Measurements from ENCODE around the gene NINJ2. TPM values are rescaled to one million over a fixed set of nuclear protein-coding genes. Genes with fewer than 3 reads are reported as not detected.

NINJ2 gene
- total RNA-seq, 1 experiment from 2014 or later = 0.24 TPM

DNA sequence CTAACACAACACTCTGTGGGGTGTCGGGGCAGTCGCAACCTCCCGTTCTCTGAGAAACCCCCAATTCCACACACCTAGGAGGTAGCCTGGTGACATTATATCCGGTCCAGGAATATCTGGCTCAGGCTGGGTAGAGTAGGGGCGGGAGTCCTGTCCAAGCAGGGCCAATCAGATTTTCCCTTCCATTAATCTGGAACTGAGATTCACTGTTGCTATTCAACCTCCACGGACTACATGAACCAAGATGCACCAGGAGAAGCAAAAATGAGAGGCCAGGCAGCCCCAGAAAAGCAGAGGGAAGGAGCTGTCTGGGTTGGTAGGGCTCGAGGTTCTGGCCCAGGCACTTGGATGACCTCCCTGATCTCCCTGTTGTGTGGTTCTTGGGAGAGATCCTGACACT is 51.0 kb downstream of the NINJ2 start:
- Histone ChIP-seq H3T11ph (ENCODE audit: low read length) (no peak overlapping the region), H3K56ac (ENCODE audit: insufficient read length, low read depth, low read length) (peak overlapping the region; percentile 22), H3K4me2 (ENCODE audit: insufficient read depth, insufficient read length, low read length) (no peak overlapping the region), H3K9me3 (ENCODE audit: control insufficient read depth, low read depth, low read length) (no peaks in the 10 kb centered on the region), H4K20me1 (ENCODE audit: control insufficient read depth, insufficient read depth, insufficient read length) (no peaks in the 10 kb centered on the region), H4K5ac (ENCODE audit: insufficient read length, low read depth, low read length) (no peak overlapping the region), H2BK20ac (ENCODE audit: low read depth, low read length, poor library complexity, severe bottlenecking) (no peak overlapping the region), H2BK12ac (ENCODE audit: insufficient read length, low read depth, low read length) (no peak overlapping the region), H3K27me3 (ENCODE audit: insufficient read depth, low read length) (no peaks in the 10 kb centered on the region), H3K23ac (ENCODE audit: insufficient read length, low read depth, low read length) (no peak overlapping the region), H2BK5ac (ENCODE audit: insufficient read length, low read length) (no peak overlapping the region), H3K79me1 (ENCODE audit: insufficient read depth, low read depth, low read length, poor library complexity, severe bottlenecking) (no peaks in the 10 kb centered on the region), H2AFZ (ENCODE audit: low read length) (no peak overlapping the region), H3K9ac (ENCODE audit: extremely low read depth, insufficient read length, low read length) (no peak overlapping the region), H3K79me2 (ENCODE audit: insufficient read depth, low read length) (no peaks in the 10 kb centered on the region), H2AK5ac (ENCODE audit: insufficient read length, low read length) (no peak overlapping the region), H2BK120ac (ENCODE audit: low read depth, low read length, poor library complexity, severe bottlenecking) (no peak overlapping the region), H3K27ac (ENCODE audit: insufficient read length, low read depth, low read length) (no peak overlapping the region), H4K8ac (replicated peaks; ENCODE audit: insufficient read length, low read depth, low read length) (no peak overlapping the region), H3K14ac (ENCODE audit: insufficient read depth, low read length) (no peak overlapping the region), H3K18ac (ENCODE audit: insufficient read length, low read depth, low read length) (no peak overlapping the region), H3K4me1 (ENCODE audit: insufficient read depth, low read length) (no peaks in the 10 kb centered on the region), H2BK15ac (ENCODE audit: low read depth, low read length) (no peak overlapping the region), H3K23me2 (ENCODE audit: insufficient read length, low read depth, low read length, poor library complexity, severe bottlenecking) (no peaks in the 10 kb centered on the region), H3K4ac (ENCODE audit: low read depth, low read length) (no peak overlapping the region), H4K91ac (ENCODE audit: insufficient read length, low read depth, low read length) (no peak overlapping the region)
- peaks cover 3% of the 10 kb centered on the region for H3K27me3 Mint-ChIP-seq (ENCODE audit: low read depth)
- no peaks in the 10 kb centered on the region for H3K9me3 Mint-ChIP-seq
- no peak overlapping the region for H3K4me3 Mint-ChIP-seq
- no CpG with 5 or more reads among the region's 7 CpGs for WGBS (ENCODE audit: extremely low coverage, insufficient read length, low lambda C conversion rate)
- peaks cover 12% of the 10 kb centered on the region in 2 experiments for H3K4me1 Mint-ChIP-seq
- TF ChIP-seq, protein P1, sequence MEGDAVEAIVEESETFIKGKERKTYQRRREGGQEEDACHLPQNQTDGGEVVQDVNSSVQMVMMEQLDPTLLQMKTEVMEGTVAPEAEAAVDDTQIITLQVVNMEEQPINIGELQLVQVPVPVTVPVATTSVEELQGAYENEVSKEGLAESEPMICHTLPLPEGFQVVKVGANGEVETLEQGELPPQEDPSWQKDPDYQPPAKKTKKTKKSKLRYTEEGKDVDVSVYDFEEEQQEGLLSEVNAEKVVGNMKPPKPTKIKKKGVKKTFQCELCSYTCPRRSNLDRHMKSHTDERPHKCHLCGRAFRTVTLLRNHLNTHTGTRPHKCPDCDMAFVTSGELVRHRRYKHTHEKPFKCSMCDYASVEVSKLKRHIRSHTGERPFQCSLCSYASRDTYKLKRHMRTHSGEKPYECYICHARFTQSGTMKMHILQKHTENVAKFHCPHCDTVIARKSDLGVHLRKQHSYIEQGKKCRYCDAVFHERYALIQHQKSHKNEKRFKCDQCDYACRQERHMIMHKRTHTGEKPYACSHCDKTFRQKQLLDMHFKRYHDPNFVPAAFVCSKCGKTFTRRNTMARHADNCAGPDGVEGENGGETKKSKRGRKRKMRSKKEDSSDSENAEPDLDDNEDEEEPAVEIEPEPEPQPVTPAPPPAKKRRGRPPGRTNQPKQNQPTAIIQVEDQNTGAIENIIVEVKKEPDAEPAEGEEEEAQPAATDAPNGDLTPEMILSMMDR (conservative IDR thresholded peaks at IDR 0.05) = no peak
- no peak for DNase-seq
- H3K27ac Mint-ChIP-seq = no peak overlapping the region; a peak in 1 of 7 replicates
- no peaks in the 10 kb centered on the region for H3K36me3 Mint-ChIP-seq (ENCODE audit: insufficient read depth in 1 of 3, low read depth in 3 of 3)

All from H9 (cell line).